NCI-H446 treated with DMSO at 0.1 percent for 48 hours (cell line): Measurements from ENCODE around the gene SARM1.

Experiments used
- DNase-seq: peaks from one replicate; lab custom pipeline; 2025; lab: John Stamatoyannopoulos, UW

Gene SARM1

GRCh38 chr17:28368915-28369683 is 2.4 kb upstream of the SARM1 start:
- no peak for DNase-seq

GRCh38 chr17:28369684-28370034 is 1.8 kb upstream of the SARM1 start:
- DNase-seq: no peak

- DNase-seq: no peak
These were observed 1.3 kb upstream of the SARM1 start, which contains the start of gene VTN for GRCh38 chr17:28370035-28370743. TSS of gene VTN (minus strand) at chr17:28370307. CDS start at chr17:28370203, 104 bp downstream.

- no peak for DNase-seq
These were observed 770 bp upstream of the SARM1 start for GRCh38 chr17:28370744-28371103.

- DNase-seq: no peak
These were observed 880 bp downstream of the SARM1 start for GRCh38 chr17:28372203-28372944.

- DNase-seq: no peak
These were observed 1.4 kb downstream of the SARM1 start for GRCh38 chr17:28372945-28373274.

- DNase-seq: no peak
These were observed 8.6 kb downstream of the SARM1 start for GRCh38 chr17:28379814-28380801.

- DNase-seq: no peak
These were observed 9.8 kb downstream of the SARM1 start for GRCh38 chr17:28381141-28381825.

GRCh38 chr17:28384281-28385036 is 13.0 kb downstream of the SARM1 start:
- no peak for DNase-seq

GRCh38 chr17:28385037-28385400 is 13.5 kb downstream of the SARM1 start:
- no peak for DNase-seq

- no peak for DNase-seq
These were observed 13.9 kb downstream of the SARM1 start for GRCh38 chr17:28385406-28385805.

GRCh38 chr17:28386391-28386790 is 14.9 kb downstream of the SARM1 start:
- no peak for DNase-seq

GRCh38 chr17:28388106-28388505 is 16.6 kb downstream of the SARM1 start:
- DNase-seq: no peak

- DNase-seq: no peak
These were observed 18.6 kb downstream of the SARM1 start for GRCh38 chr17:28390141-28390540.

GRCh38 chr17:28390563-28390962 is 19.1 kb downstream of the SARM1 start:
- DNase-seq: no peak

GRCh38 chr17:28390984-28391383 is 19.5 kb downstream of the SARM1 start:
- DNase-seq: no peak

- DNase-seq: no peak
These were observed 19.9 kb downstream of the SARM1 start for GRCh38 chr17:28391401-28391800.

- DNase-seq: no peak
These were observed 21.0 kb downstream of the SARM1 start for GRCh38 chr17:28392491-28392890.

GRCh38 chr17:28394337-28395116 is 23.0 kb downstream of the SARM1 start:
- no peak for DNase-seq

- no peak for DNase-seq
These were observed 23.9 kb downstream of the SARM1 start for GRCh38 chr17:28395426-28395825.
